HG03575 (cell line): ENCODE results near the gene HNRNPF.
"Not testable (repeated sequence)": the region's sequence is repeated elsewhere in the genome, so short reads cannot be mapped to it uniquely, and the experiment has no call there.

ENCODE experiments used
- ATAC-seq: cut with Tn5 transposase; IDR thresholded peaks from one replicate; pipeline ENCODE4 v1.9.1; 2021; ENCODE audit not compliant: unreplicated experiment, insufficient number of reproducible peaks, low FRiP score; ENCODE audit errors: extremely low read depth

Gene HNRNPF

GRCh38 chr10:43355749-43356371, 53.1 kb downstream of the HNRNPF start:
- ATAC-seq = no peak

GRCh38 chr10:43354879-43355380, 54.1 kb downstream of the HNRNPF start:
- no peak for ATAC-seq

GRCh38 chr10:43354330-43354635, 54.7 kb downstream of the HNRNPF start:
- ATAC-seq = no peak

DNA sequence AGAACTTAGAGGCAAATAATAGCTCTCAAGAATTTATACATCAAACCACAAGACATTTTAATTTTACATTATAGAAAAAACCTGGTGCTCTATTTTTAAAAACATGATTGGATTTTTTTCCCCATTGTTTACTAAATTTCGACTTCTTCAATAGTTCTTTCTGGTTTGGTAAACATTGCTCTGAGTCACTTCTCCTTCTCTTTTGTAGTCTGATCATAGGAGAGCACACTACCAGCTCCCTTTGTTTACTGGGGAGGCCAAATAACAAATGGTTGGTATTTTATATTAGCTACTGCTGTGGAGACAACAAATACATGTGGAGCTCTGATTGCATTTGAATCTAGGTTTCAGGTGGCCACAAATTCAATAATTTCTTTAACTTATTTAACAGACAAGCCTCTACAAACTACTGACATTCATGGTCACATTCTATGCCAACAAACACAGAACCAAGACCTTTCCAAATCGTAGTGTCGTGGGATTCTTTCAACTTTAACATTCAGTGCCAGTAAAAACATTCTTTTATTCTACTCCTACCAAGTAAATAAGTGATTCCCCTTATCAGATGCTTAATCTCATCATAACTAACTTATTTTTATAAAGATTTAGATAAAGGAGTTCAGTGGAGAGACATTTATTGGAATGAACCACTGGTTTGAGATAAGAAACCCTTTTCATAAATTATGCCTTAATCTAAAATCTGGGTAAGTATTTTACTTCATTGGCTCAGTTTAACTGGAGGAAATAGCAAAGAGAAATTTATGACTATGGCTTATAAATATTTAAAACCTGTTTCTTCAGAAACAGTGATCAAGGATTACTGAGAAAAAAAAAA, 55.3 kb downstream of the HNRNPF start:
- ATAC-seq = no peak

DNA sequence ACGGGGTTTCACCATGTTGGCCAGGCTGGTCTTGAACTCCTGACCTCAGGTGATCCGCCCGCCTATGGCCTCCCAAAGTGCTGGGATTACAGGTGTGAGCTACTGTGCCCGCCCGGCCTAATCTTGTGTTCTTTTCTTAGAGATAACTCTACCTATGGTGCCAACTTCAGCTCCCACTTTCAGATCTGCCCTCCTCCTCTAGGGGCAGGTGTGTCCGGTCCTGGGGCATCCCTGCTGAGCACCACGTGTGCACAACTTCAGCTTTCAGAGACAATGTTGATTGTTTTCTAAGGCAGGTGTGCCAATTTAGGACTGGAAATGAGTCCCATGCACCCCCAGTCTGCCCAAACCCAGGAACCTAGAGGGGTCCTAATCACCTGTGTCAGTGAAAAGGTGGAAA, 56.0 kb downstream of the HNRNPF start:
- ATAC-seq = no peak

GRCh38 chr10:43351301-43351700, 57.7 kb downstream of the HNRNPF start:
- ATAC-seq = no peak

DNA sequence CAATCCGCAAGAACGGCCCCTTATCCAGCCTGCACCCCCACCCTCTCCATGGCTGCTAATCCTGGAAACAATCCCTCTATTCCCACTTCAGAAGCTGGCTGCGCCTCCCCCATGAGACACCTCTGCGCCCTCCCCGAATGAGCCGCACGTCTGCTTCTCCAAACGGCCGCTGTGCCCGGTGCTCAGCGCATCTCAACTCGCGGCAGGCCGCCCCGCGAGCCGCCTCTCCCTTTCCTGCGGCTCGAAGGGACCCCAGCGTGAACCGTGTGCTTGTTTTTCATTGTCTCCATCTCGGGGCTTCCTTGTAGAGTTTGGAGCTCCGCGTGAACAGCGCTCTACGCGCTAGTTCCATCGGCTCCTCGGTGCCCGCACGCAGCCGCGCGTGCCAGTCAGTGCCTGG, 58.3 kb downstream of the HNRNPF start:
- ATAC-seq = no peak

- no peak for ATAC-seq
These were observed 58.8 kb downstream of the HNRNPF start for GRCh38 chr10:43350156-43350555.

DNA sequence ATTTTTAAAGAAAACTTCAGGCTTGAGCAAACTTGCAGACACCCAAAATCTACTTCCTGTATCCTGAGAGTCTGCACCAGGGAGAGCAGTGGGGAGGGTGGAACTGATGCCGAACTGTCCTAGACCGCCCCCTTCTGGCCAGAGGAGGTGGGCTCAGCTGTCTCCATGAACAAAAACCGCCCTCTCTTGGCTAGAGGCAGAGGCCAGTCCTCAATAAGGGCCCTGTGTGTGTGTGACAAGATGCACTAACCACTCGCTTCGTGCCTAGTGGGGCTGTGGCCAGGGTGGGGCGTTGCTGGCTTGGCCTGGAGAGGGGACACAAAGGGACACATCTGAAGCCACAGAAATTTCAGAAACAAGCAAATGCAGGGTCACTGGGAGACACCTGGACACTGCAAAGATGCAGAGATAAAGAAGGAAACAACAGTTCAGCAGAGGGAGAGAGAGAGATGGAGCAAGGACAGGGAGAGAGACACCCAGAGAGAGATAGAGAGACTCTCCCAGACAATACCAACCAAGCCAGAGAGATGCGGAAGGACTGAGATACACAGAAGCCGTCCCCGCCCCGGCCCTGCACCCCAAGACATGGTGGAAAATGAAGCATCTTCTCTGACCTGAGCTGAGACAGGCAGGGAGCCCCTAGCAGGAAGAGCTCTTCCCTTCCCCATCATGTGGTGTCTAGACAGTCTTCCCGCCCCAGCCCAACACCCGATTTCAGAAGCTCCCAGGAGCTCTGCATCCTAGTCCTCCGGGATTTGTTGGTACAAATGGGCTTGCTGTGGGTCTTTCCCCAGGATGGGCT, 60.3 kb downstream of the HNRNPF start:
- peak; percentile 93 for ATAC-seq

DNA sequence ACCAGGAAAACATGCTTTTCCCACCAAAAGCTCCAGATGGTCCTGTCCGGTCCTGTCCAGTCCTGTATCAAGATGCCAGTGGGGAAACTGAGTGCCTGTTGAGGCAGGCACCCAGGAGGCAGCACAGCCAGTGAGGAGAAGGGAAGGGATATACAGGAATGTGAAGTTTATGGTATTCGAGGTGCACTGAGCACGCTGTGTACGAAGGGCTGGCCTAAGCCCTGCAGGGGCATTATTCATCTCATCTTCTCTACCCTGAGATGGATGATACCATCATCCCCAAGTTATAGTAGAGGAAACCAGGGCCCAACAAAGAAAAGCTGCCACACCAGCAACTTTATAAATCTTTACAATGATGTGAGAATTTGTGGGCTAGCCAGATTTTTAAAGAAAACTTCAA, 61.0 kb downstream of the HNRNPF start:
- no peak for ATAC-seq

DNA sequence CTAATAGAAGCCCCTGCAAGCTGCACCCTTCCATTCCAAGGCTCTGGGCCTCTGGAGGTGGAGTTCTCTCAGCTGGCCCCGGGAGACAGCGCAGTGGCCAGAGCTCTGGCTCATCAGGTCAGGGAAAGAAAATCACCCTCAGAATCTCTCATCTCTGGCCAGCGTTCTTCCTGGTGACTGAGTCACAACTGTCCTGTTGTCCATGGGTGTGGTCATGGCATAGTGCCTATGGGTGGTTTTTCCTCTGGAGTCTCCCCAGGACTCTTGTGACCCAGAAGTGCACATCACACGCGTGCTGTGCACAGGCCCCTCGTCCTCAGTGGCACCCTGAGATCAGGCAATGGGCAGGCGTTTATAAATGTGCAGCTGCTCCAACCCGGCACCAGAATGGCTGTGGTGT, 64.9 kb downstream of the HNRNPF start:
- ATAC-seq = no peak

DNA sequence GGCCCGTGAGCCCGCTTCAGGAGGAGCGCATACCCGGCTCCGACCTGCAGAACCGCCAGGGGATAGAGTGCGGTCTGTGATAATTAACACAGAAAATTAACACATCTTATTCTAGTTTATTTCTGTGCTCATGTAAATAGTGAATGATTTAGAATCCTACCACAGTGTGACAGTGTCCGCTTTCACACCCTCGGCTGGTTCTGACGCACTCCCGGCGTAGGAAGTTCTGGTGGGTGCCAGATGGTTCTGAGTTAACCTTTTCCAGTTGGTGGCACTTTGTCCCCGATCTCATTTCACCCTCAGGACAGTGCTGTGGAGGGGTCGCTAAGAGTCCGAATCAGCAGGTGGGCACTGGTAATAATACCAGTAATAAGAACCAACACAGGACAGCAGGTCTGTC, 65.9 kb downstream of the HNRNPF start:
- no peak for ATAC-seq

DNA sequence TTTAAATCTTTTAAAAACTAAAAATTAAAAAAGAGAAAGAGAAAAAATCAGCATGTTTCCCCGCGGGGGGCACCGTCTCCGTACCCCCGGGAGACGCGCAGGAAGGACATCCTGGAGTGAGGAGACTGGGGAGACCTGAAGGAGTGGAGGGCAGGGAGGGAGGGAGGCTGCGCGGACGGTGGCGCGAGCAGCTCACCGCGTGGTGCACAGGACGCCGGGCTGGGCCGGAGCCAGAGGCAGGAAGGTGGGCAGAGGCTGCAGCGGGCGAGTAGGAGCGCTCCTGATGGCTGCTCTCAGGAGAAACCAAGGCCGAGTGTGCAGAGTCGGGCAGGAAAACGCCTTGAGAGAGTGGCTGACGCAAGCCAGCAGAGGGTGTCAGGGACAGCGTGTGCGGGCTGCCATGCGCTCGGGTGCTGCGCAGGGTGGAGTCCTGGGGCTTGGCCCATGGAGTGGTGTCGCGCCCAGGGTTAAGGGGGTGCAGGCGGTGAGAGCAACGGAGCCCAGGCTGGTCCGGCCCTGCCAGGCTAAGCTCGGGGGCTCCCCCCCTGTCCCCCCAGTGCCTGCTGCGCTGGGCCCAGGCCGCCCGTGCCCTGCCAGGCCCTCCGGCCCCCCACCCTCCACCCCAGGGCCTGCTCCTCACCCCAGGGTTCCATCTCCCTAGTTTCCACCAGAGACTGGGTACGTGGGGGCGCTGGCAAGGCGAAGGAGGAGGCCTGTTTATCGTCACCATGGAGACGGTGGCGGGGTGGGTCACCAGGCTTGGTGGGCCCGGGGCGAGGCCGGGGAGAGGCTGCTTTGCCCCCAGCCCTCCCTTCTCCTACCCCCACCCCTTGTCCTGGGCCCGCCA, 66.5 kb downstream of the HNRNPF start:
- ATAC-seq = no peak

DNA sequence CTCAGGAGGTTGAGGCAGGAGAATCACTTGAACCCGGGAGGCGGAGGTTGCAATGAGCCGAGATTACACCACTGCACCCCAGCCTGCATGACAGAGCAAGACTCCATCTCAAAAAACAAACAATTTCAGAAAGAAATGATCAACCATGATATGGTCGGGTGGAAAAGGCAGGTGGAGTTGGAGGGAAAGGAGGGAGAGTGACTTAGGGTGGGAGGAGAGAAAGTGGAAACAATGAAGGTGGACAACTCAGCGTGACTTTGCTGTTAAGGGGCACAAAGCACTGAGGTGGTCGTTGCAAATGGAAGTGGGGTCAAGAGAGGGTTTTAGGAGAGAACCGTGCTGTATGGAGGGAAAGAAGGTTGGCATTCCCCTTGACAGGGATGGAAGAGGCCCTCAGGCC, 67.5 kb downstream of the HNRNPF start:
- no peak for ATAC-seq

DNA sequence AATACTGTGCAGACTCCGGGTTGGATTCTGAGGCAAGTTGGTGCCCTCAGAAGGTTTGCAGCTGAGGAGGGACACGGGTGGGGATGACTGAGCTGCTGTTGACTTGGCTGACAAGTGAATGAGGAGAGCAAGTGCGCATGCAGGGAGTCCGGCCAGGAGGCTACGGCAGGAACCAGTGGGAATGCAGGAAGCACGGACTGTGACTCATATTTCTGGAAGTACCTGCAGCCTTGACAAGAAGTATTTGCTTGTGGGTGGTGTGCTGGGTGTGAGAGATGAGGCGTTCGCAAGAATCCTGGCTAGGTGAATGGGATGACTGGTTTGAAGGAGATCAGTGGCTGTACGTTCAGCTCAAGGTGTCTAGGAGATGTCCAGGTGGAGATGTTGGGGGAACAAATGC, 68.4 kb downstream of the HNRNPF start:
- ATAC-seq = no peak

DNA sequence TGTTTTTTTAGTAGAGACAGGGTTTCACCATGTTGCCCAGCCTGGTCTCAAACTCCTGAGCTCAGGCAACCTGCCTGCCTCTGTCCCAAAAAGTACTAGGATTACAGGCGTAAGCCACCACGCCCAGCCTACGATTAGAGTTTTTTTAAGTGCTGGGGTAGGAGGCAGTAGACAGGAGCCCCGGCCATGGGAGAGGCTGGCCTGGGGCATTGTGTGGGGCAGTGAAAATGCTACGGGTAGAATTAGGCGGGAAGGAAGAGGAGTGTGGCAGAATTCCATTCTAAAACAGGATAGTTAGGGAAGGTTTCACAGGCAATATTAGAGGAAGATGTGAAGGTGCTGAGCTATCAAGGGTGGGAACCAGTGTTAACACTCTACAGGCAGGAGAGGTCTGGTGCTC, 68.9 kb downstream of the HNRNPF start:
- no peak for ATAC-seq

GRCh38 chr10:43339136-43339535, 69.8 kb downstream of the HNRNPF start:
- ATAC-seq = no peak

DNA sequence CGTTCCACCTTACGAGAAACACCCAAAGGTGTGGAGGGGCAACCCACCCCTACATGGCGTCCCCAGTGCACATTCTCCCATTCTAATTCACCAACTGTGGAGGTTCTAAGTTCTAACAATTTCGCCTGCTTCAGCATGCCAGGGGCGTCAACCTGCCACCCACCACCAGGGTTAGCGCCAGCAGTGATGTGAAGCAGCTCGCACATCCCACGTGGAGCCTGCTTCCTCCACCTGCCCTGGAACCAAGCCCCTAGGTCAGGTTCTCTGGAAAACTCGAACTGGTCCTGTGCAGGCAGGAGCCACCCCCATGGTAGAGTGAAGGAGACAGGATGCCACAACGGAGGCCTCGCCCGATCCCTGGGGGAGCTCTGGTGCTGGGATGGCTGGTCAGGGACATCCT, 70.9 kb downstream of the HNRNPF start:
- no peak for ATAC-seq

GRCh38 chr10:43337536-43337935, 71.5 kb downstream of the HNRNPF start:
- not testable (repeated sequence) for ATAC-seq
